ENCODE measurements around the gene CD300A.

CD300A gene

DNA sequence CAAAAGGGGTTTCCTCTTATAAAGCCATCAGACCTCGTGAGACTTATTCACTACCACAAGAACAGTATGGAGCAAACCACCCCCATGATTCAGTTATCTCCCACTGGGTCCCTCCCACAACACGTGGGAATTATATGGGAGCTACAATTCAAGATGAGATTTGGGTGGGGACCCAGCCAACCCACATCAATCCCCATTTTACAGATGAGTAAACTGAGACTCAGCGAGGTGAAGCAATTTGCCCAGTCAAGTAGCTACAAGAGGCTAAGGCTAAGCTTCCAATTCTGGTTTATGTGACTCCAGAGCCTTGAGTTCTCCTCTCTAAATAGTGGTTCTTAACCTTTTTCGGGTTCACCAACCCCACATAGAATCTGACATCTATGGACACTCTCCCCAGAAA lies 8.8 kb downstream of the CD300A start:
- no peak overlapping the region for H3K4me3 ChIP-seq (ENCODE audit: low read depth, low read length)
- no peak for DNase-seq (ENCODE audit: low read depth)
- TF ChIP-seq, protein P1, sequence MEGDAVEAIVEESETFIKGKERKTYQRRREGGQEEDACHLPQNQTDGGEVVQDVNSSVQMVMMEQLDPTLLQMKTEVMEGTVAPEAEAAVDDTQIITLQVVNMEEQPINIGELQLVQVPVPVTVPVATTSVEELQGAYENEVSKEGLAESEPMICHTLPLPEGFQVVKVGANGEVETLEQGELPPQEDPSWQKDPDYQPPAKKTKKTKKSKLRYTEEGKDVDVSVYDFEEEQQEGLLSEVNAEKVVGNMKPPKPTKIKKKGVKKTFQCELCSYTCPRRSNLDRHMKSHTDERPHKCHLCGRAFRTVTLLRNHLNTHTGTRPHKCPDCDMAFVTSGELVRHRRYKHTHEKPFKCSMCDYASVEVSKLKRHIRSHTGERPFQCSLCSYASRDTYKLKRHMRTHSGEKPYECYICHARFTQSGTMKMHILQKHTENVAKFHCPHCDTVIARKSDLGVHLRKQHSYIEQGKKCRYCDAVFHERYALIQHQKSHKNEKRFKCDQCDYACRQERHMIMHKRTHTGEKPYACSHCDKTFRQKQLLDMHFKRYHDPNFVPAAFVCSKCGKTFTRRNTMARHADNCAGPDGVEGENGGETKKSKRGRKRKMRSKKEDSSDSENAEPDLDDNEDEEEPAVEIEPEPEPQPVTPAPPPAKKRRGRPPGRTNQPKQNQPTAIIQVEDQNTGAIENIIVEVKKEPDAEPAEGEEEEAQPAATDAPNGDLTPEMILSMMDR (IDR thresholded peaks at IDR 0.05; ENCODE audit: low read depth, low read length, missing control alignments) = no peak
- in situ Hi-C loops (cut with HindIII; ENCODE audit: low sequenced_read_pairs) = loop anchor here (5.0 kb wide), 2 partner anchors 38 to 88 kb away; no protein-coding TSS in a partner anchor

DNA sequence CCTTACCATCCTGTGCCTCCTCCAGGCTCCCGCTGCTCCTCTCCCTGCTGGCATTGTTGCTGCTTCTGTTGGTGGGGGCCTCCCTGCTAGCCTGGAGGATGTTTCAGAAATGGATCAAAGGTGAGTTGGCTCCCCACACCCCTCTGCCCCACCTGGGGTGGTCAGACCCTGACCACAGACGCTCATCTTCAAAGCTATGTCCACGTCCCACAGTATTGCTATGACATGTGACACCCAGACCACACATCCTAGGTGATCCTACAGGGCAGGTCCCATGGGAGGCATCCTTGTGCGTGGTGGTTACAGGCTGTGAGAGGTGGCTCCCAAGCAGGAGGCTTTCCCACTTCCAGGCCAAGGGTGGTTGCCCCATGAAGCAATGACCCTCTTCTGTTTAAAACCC lies 11.0 kb downstream of the CD300A start:
- in situ Hi-C loops (cut with HindIII; ENCODE audit: low sequenced_read_pairs) = loop anchor here (5.0 kb wide), 2 partner anchors 40 to 90 kb away; no protein-coding TSS in a partner anchor
- H3K4me3 ChIP-seq (ENCODE audit: low read depth, low read length) = no peak overlapping the region
- TF ChIP-seq, protein P1 (IDR thresholded peaks at IDR 0.05; ENCODE audit: low read depth, low read length, missing control alignments) = no peak
- no peak for DNase-seq (ENCODE audit: low read depth)

DNA sequence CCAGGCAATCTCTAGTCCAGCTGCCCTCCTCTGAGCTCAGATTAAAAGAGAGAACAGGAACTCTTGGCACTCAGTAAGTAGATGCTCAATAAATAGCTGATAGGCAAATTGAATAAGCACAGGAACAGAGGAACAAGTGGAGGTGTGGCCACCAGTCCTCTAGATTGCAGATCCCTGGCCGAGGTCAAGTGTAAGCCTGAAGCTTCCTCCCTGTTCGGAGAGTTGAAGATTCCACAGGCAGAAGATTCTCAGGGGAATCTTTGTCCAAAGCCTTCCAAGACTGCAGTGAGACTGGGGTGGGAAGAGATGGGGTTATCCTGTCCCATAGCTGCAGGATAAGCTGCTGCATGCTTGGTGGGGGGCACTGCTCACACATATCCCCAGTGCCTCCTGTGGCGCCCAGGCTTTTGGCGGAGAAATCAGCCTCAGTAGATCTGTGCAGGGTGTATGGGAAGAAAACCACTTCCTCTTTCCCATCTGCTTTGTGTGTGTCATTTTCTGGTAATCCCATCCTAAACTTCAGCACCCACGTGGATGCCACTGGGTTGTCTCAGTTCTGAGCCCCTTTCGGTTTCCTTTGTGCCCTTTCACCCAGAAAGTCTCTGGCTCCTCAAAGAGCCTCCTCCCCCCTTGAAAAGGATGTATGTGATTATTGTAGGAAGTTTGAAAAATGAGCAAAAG lies 12.1 kb downstream of the CD300A start:
- no peak overlapping the region for H3K4me3 ChIP-seq (ENCODE audit: low read depth, low read length)
- TF ChIP-seq, protein P1 (IDR thresholded peaks at IDR 0.05; ENCODE audit: low read depth, low read length, missing control alignments) = no peak
- no peak for DNase-seq (ENCODE audit: low read depth)
- in situ Hi-C loops (cut with HindIII; ENCODE audit: low sequenced_read_pairs) = loop anchor here (5.0 kb wide), 2 partner anchors 41 to 91 kb away; no protein-coding TSS in a partner anchor

DNA sequence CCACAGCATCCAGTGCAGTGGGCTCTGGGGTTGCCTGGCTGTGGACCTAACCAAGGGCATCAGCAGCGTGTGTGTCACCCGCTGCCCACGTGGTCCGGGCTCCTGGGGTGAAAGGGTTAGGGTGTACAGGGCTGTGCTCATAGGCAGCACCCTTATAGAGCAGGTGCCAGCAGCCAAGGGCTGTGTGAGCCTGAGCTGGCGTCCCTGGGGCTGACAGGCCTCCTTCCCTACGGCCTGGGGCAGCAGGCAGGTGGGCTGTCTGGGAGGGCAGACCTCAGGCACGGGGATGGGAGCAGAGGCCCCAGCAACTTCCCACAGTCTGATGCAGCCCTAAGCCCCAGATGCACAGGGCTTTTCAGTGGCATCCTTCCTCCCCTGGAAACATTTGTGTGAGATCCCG lies 13.9 kb downstream of the CD300A start:
- TF ChIP-seq, protein P1 (IDR thresholded peaks at IDR 0.05; ENCODE audit: low read depth, low read length, missing control alignments) = no peak
- in situ Hi-C loops (cut with HindIII; ENCODE audit: low sequenced_read_pairs) = no loop called here

DNA sequence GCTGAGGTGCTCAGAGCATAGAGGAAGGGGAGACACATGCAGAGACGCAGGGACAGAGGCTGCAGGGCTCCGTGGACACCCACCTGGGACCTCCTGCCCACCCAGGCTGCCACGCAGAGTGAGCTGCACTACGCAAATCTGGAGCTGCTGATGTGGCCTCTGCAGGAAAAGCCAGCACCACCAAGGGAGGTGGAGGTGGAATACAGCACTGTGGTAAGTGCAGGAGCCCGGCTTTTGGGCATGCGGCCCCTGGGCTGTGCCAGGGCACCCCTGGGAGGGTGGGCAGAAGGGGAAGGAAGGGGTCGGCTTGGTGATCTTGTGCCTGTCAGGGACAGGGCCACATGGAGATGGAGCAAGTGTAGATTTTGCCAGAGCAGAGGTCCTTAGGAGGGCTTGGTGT lies 15.2 kb downstream of the CD300A start:
- in situ Hi-C loops (cut with HindIII; ENCODE audit: low sequenced_read_pairs) = no loop called here
- TF ChIP-seq, protein P1 (IDR thresholded peaks at IDR 0.05; ENCODE audit: low read depth, low read length, missing control alignments) = no peak
- H3K4me3 ChIP-seq (ENCODE audit: low read depth, low read length) = no peak overlapping the region
- no peak for DNase-seq (ENCODE audit: low read depth)

More for the DNA sequence above, 13.9 kb downstream of the CD300A start:
- DNase-seq (ENCODE audit: low read depth) = no peak
- H3K4me3 ChIP-seq (ENCODE audit: low read depth, low read length) = no peak overlapping the region

DNA sequence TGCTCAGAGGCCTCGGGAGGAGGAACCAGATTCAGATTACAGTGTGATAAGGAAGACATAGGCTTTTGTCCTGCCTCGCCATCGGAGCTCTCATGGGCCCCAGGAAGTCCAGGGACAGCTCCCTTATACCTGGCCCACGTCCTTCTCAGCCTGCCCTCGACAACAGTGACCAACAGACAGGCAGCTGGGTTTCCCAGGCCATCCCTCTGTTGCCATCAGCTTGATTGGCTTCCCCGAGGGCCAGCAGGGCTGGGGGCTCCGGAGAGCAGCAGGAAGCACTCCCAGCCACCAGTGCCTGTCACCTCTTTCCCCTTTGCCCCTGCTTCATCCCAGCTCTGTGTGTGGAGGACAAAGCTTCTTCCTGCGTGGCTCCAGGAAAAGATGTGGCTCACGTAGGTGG lies 17.6 kb downstream of the CD300A start:
- H3K4me3 ChIP-seq (ENCODE audit: low read depth, low read length) = no peak overlapping the region
- DNase-seq (ENCODE audit: low read depth) = no peak
- in situ Hi-C loops (cut with HindIII; ENCODE audit: low sequenced_read_pairs) = no loop called here
- TF ChIP-seq, protein P1 (IDR thresholded peaks at IDR 0.05; ENCODE audit: low read depth, low read length, missing control alignments) = no peak
